GM18499 (cell line): Measurements from ENCODE around the gene ISYNA1.

Source experiments
- ATAC-seq: cut with Tn5 transposase; IDR thresholded peaks from one replicate; pipeline ENCODE4 v1.9.1; 2021; ENCODE audit warnings: moderate number of reproducible peaks; ENCODE audit not compliant: insufficient read depth, unreplicated experiment

ISYNA1 gene

GRCh38 chr19:18397242-18398202 lies 40.4 kb downstream of the ISYNA1 start, which contains the start of gene LRRC25:
Gene LRRC25, minus strand, starts transcription at chr19:18397622. Its CDS starts 659 bp downstream, at chr19:18396963.
- ATAC-seq, result no peak

- ATAC-seq, result no peak
Measured at GRCh38 chr19:18396471-18397241, 41.3 kb downstream of the ISYNA1 start.

GRCh38 chr19:18393836-18394235 lies 44.1 kb downstream of the ISYNA1 start:
- ATAC-seq, result no peak

GRCh38 chr19:18392926-18393325 lies 45.0 kb downstream of the ISYNA1 start:
- no peak for ATAC-seq

GRCh38 chr19:18392417-18392816 lies 45.5 kb downstream of the ISYNA1 start:
- no peak for ATAC-seq

- ATAC-seq, result no peak
Measured at GRCh38 chr19:18391509-18392075, 46.3 kb downstream of the ISYNA1 start.

- ATAC-seq, result no peak
Measured at GRCh38 chr19:18390065-18390907, 47.6 kb downstream of the ISYNA1 start.

GRCh38 chr19:18389726-18390064 lies 48.2 kb downstream of the ISYNA1 start:
- ATAC-seq, result no peak

- ATAC-seq, result no peak
Measured at GRCh38 chr19:18388960-18389725, 48.8 kb downstream of the ISYNA1 start.

GRCh38 chr19:18388100-18388959 lies 49.6 kb downstream of the ISYNA1 start:
- no peak for ATAC-seq

- ATAC-seq, result no peak
Measured at GRCh38 chr19:18386543-18387271, 51.2 kb downstream of the ISYNA1 start.

- no peak for ATAC-seq
Measured at GRCh38 chr19:18385675-18386542, 52.0 kb downstream of the ISYNA1 start, which contains the start of gene GDF15. Gene GDF15, plus strand, starts transcription at chr19:18386158. Its CDS starts 32 bp downstream, at chr19:18386190.

- ATAC-seq, result no peak
Measured at GRCh38 chr19:18385359-18385674, 52.6 kb downstream of the ISYNA1 start.

- no peak for ATAC-seq
Measured at GRCh38 chr19:18384775-18385174, 53.2 kb downstream of the ISYNA1 start.
